GM12878 (cell line): ENCODE results near the gene RHPN2. TPM values are rescaled to one million over a fixed set of nuclear protein-coding genes. Genes with fewer than 3 reads are reported as not detected.

Experiments
- ATAC-seq: fragments of 200-7000 bp; cut with Tn5 transposase; 3 replicates; pipeline ENCODE4 v1.9.1; 2020; ENCODE audit warnings: mild to moderate bottlenecking, moderate library complexity
- BruUV-seq: library from RNA; stranded (reverse); fragments of 400-500 nt; replicated peaks from 2 replicates; lab custom pipeline; 2021; lab: Mats Ljungman, UMichigan
- CTCF ChIA-PET: fragments of 300-600 bp; sonication (Branson Sonifier 250); formaldehyde crosslinking; extraction: SDS; loops from one replicate; lab custom pipeline; 2021; ENCODE audit warnings: inconsistent platforms; lab: Yijun Ruan, JAX
- POLR2A ChIA-PET: fragments of 350-600 bp; formaldehyde crosslinking; extraction: SDS; loops from one replicate; lab custom pipeline; 2021; ENCODE audit warnings: inconsistent platforms; lab: Charles Lee
- RAD21 ChIA-PET: fragments of 300-600 bp; sonication (Branson Sonifier 250); formaldehyde crosslinking; loops from one replicate; lab custom pipeline; 2023; ENCODE audit warnings: antibody characterized with exemption; ENCODE audit not compliant: unreplicated experiment; lab: Charles Lee
- SMC1A ChIA-PET: fragments of 300-600 bp; sonication (Branson Sonifier 250); formaldehyde crosslinking; loops from one replicate; lab custom pipeline; 2023; ENCODE audit not compliant: unreplicated experiment, uncharacterized antibody; lab: Charles Lee
- DNase-seq: peaks from one replicate; pipeline ENCODE4 v3.0.0-alpha.2; 2011; ENCODE audit warnings: low read depth, low spot score
- FAIRE-seq: peaks from 3 replicates; lab custom pipeline; 2011; peaks lifted over from hg19 to GRCh38; lab: Jason Lieb, UNC
- H2AFZ ChIP-seq: 2 replicates; pipeline ENCODE4 v1.6.0; 2011; ENCODE audit warnings: low read depth, low read length, control low read depth; ENCODE audit not compliant: control insufficient read depth
- H3K27ac ChIP-seq: 2 replicates; pipeline ENCODE4 v1.5.1; 2011; ENCODE audit warnings: control low read depth; ENCODE audit not compliant: control insufficient read depth, insufficient read depth
- H3K27me3 ChIP-seq, 2 experiments: replicated peaks in 1 of 2; 2 replicates each; pipeline versions ENCODE4 v1.6.0 to v1.6.1; 2011; ENCODE audit warnings: low read length in 1 of 2; ENCODE audit not compliant: control insufficient read depth in 2 of 2, insufficient read depth in 2 of 2
- H3K36me3 ChIP-seq, 2 experiments: 2 replicates each; pipeline ENCODE4 v1.5.1; 2011; ENCODE audit warnings: low read length in 1 of 2; ENCODE audit not compliant: control insufficient read depth in 2 of 2, insufficient read depth in 2 of 2
- H3K4me1 ChIP-seq: 2 replicates; pipeline ENCODE4 v1.6.1; 2011; ENCODE audit warnings: mild to moderate bottlenecking, low read length, moderate library complexity, mixed read lengths; ENCODE audit not compliant: control insufficient read depth, insufficient read depth
- H3K4me2 ChIP-seq: 2 replicates; pipeline ENCODE4 v1.6.0; 2011; ENCODE audit warnings: control low read depth; ENCODE audit not compliant: control insufficient read depth, insufficient read depth
- H3K4me3 ChIP-seq: fragments of 200-600 bp; sonication (generic); 2 replicates; pipeline ENCODE4 v1.5.1; 2016
- H3K79me2 ChIP-seq: 2 replicates; pipeline ENCODE4 v1.6.0; 2011; ENCODE audit warnings: low read length; ENCODE audit not compliant: control insufficient read depth, insufficient read depth
- H3K9ac ChIP-seq: 2 replicates; pipeline ENCODE4 v1.8.0; 2011; ENCODE audit warnings: low read length, control low read depth, mixed read lengths; ENCODE audit not compliant: control insufficient read depth, insufficient read depth
- H3K9me3 ChIP-seq: replicated peaks from 3 replicates; pipeline ENCODE4 v1.5.1; 2011; ENCODE audit warnings: mild to moderate bottlenecking, low read length; ENCODE audit not compliant: control insufficient read depth, insufficient read depth
- H4K20me1 ChIP-seq: 2 replicates; pipeline ENCODE4 v1.6.0; 2011; ENCODE audit not compliant: control insufficient read depth, insufficient read depth
- BACH1 ChIP-seq: fragments of 450-650 bp; IDR thresholded peaks from 2 replicates; pipeline ENCODE4 v1.6.1; 2017; ENCODE audit warnings: mild to moderate bottlenecking, borderline replicate concordance
- CHD2 ChIP-seq: IDR thresholded peaks from 2 replicates; pipeline ENCODE4 v1.6.1; 2011; ENCODE audit warnings: low read depth, low read length, improper control_type of control experiment, borderline replicate concordance
- HCFC1 ChIP-seq: fragments of 150-350 bp; IDR thresholded peaks from 2 replicates; pipeline ENCODE4 v1.6.1; 2014; ENCODE audit warnings: low read length
- JUNB ChIP-seq: IDR thresholded peaks from 2 replicates; pipeline ENCODE4 v1.6.1; 2016; ENCODE audit warnings: antibody characterized with exemption, mild to moderate bottlenecking
- JUND ChIP-seq: IDR thresholded peaks from 2 replicates; pipeline ENCODE4 v1.6.1; 2012; ENCODE audit warnings: low read depth, mild to moderate bottlenecking, low read length, improper control_type of control experiment, moderate library complexity
- KLF5 ChIP-seq: fragments of 450-650 bp; IDR thresholded peaks from 2 replicates; pipeline ENCODE4 v1.6.1; 2014; ENCODE audit warnings: mild to moderate bottlenecking; ENCODE audit not compliant: partially characterized antibody
- LARP7 ChIP-seq: fragments of 450-650 bp; IDR thresholded peaks from 2 replicates; pipeline ENCODE4 v1.6.1; 2017; ENCODE audit warnings: mild to moderate bottlenecking
- MEF2B ChIP-seq: fragments of 450-650 bp; IDR thresholded peaks from 2 replicates; pipeline ENCODE4 v1.6.1; 2018; ENCODE audit warnings: mild to moderate bottlenecking, moderate library complexity; ENCODE audit not compliant: partially characterized antibody, poor library complexity, severe bottlenecking
- NFIC ChIP-seq: IDR thresholded peaks from 2 replicates; pipeline ENCODE4 v1.6.1; 2012; ENCODE audit warnings: low read depth, mild to moderate bottlenecking, inconsistent platforms, low read length, moderate library complexity
- RCOR1 ChIP-seq: conservative IDR thresholded peaks from 2 replicates; pipeline ENCODE4 v1.6.1; 2012; ENCODE audit warnings: low read depth, low read length, improper control_type of control experiment
- SMAD1 ChIP-seq: fragments of 450-650 bp; IDR thresholded peaks from 2 replicates; pipeline ENCODE4 v1.6.1; 2018; ENCODE audit warnings: mild to moderate bottlenecking, low read depth; ENCODE audit not compliant: partially characterized antibody
- SREBF2 ChIP-seq: IDR thresholded peaks from 2 replicates; pipeline ENCODE4 v1.6.1; 2012; ENCODE audit warnings: mild to moderate bottlenecking, low read length
- STAT3 ChIP-seq: IDR thresholded peaks from 2 replicates; pipeline ENCODE4 v1.6.1; 2011; ENCODE audit warnings: low read depth, low read length, improper control_type of control experiment
- TAF1 ChIP-seq: IDR thresholded peaks from 2 replicates; pipeline ENCODE4 v1.6.1; 2011; ENCODE audit warnings: mild to moderate bottlenecking, low read depth, low read length, borderline replicate concordance
- TARDBP ChIP-seq: IDR thresholded peaks from 2 replicates; pipeline ENCODE4 v1.6.1; 2016; ENCODE audit warnings: borderline replicate concordance
- ZNF217 ChIP-seq: fragments of 450-650 bp; IDR thresholded peaks from 2 replicates; pipeline ENCODE4 v1.6.1; 2017; ENCODE audit warnings: antibody characterized with exemption, mild to moderate bottlenecking
- ZSCAN29 ChIP-seq: fragments of 450-650 bp; IDR thresholded peaks from 2 replicates; pipeline ENCODE4 v1.6.1; 2017; ENCODE audit warnings: mild to moderate bottlenecking, moderate library complexity
- WGBS: methylation state at CpG from one replicate; pipeline ENCODE4 v1.1.6; 2016; ENCODE audit warnings: low lambda C conversion rate; ENCODE audit not compliant: insufficient replicate concordance, insufficient coverage; ENCODE audit errors: missing lambda C conversion rate; 5-methylcytosine and 5-hydroxymethylcytosine counted together
- in situ Hi-C: fragments of 300-500 bp; cut with MboI; formaldehyde crosslinking; loops from 9 replicates; pipeline ENCODE4 v1.14.3; 2018; ENCODE audit warnings: mixed read lengths
- intact Hi-C: fragments of 100-400 bp; cut with micrococcal nuclease; formaldehyde crosslinking; loops from one replicate; pipeline ENCODE4 v1.14.2; 2022; ENCODE audit not compliant: unreplicated experiment
- polyA plus RNA-seq, 11 experiments: library from polyadenylated mRNA; depleted of rRNA in 4 of 11; unstranded in 6 of 11; stranded (reverse) in 5 of 11; fragments of >200 nt; fragmentation: Nextera tagmentation in 4 of 11; fragmentation: Illumina TruSeq in 1 of 11; extraction: Ambion mirVana in 4 of 11; extraction: Trizol in 1 of 11; gene quantifications; 1 replicate in 1 of 11; 2 replicates in 10 of 11; pipeline versions ENCODE4 v1.2.1 to v1.2.3, GENCODE V29; 2011 to 2016; ENCODE audit warnings: inconsistent platforms in 2 of 11, missing spikeins in 2 of 11, low read depth in 1 of 11
- total RNA-seq, 4 experiments: library from RNA; depleted of rRNA in 3 of 4; stranded (reverse); fragments of >200 nt in 3 of 4; fragmentation: Illumina TruSeq in 1 of 4; extraction: Trizol in 1 of 4; gene quantifications; 2 replicates each; pipeline versions ENCODE4 v1.2.1 to v1.2.3, GENCODE V29; 2013 to 2021
- TF ChIP-seq, protein P1 (sequence below): IDR thresholded peaks from 2 replicates; pipeline ENCODE4 v1.6.1; 2011; ENCODE audit warnings: low read depth, low read length, improper control_type of control experiment, borderline replicate concordance
- TF ChIP-seq, protein P2 (sequence below): IDR thresholded peaks from 2 replicates; pipeline ENCODE4 v1.6.1; 2011; ENCODE audit warnings: borderline replicate concordance, low read depth, mild to moderate bottlenecking, moderate library complexity, mixed read lengths, low read length; ENCODE audit not compliant: insufficient read depth; ENCODE audit errors: extremely low read length

RHPN2 gene
- total and polyA plus RNA-seq, 10 of the 15 experiments (the other 5 are each of a cell fraction or from before 2014, with no cell fraction given), result 0.71 to 7.4 (median 3.7) TPM

DNA sequence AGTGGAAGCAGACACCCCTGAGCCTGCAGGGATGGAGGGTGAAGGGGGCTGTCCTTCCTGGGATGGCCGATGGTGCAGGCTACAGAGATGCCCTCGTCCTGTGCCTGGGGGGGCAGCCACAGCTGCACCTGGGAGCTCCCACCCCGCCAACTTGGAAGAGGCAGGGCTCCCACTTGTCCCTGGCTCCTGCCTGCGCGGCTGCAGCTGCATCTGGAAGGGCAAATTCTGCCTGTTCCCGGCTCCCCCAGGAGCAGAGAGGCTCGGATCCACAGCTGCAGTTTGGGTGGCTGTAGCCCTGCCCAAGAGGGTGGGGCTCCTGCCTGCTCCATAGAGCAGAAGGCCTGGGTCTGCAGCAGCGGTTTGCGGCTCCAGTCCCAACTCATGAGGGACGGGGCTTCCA is 95.1 kb downstream of the RHPN2 start:
- Histone ChIP-seq H3K4me1 (0 out of 2 replicates have a peak, but pooled peaks cover 3% of the 10 kb centered on the region), H4K20me1 (no peaks in the 10 kb centered on the region), H3K36me3 (peaks cover 0 to 2% of the 10 kb centered on the region in 2 experiments; a peak in 1 of 4 replicates), H2AFZ (no peak overlapping the region), H3K27me3 (no peaks in the 10 kb centered on the region), H3K27ac (no peak overlapping the region), H3K4me3 (no peak overlapping the region), H3K79me2 (peaks cover 10% of the 10 kb centered on the region), H3K9me3 (no peaks in the 10 kb centered on the region), H3K4me2 (no peak overlapping the region), H3K9ac (no peak overlapping the region)
- ATAC-seq, result no peak
- ChIA-PET RAD21 (no interaction called here), CTCF (no interaction called here), SMC1A (no interaction called here), POLR2A (interaction anchor here (0.5 kb wide), 1 partner anchor 171 kb away, joined by 4 read pairs; no protein-coding TSS in a partner anchor)
- no peak for FAIRE-seq
- TF ChIP-seq ZSCAN29 (no peak), NFIC (no peak), KLF5 (no peak)
- no peak for DNase-seq
- BruUV-seq, result no TSS peak
- 87% methylated on average over 10 of the region's 10 CpGs for WGBS
- intact Hi-C loops (no loop called here), in situ Hi-C loops (no loop called here)

DNA sequence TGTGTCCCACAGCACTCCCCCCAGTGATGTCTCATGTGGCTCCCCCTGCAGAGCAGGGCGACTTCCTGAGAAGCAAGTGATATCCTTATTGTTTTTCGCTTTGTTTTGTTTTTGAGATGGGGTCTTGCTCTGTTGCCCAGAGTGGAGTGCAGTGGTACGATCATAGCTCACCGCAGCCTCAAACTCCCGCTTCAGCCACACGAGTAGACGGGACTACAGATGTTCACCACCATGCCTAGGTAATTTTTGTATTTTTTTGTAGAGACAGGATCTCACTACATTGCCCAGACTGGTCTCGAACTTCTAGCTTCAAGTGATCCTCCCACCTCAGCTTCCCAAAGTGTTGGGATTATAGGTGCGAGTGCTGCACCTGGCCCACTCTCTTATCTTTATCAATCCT is 97.9 kb downstream of the RHPN2 start:
- Histone ChIP-seq H3K4me3 (no peak overlapping the region), H3K9ac (no peak overlapping the region), H3K4me2 (no peak overlapping the region), H3K79me2 (peaks cover 8% of the 10 kb centered on the region), H3K4me1 (0 out of 2 replicates have a peak, but pooled peaks cover 3% of the 10 kb centered on the region), H3K36me3 (no peaks in the 10 kb centered on the region), H3K27ac (no peak overlapping the region), H3K9me3 (no peaks in the 10 kb centered on the region)
- intact Hi-C loops, result no loop called here
- ATAC-seq, result no peak
- in situ Hi-C loops, result no loop called here
- FAIRE-seq, result no peak
- DNase-seq, result no peak
- 89% methylated on average over 9 of the region's 9 CpGs for WGBS
- SMC1A ChIA-PET, result no interaction called here
- TF ChIP-seq JUNB (no peak), BACH1 (no peak), HCFC1 (no peak), CHD2 (no peak), LARP7 (no peak), JUND (no peak), SREBF2 (no peak), RCOR1 (no peak), STAT3 (no peak), TAF1 (no peak), MEF2B (no peak), TARDBP (no peak), SMAD1 (no peak), ZNF217 (no peak)
- TF ChIP-seq, protein P1, sequence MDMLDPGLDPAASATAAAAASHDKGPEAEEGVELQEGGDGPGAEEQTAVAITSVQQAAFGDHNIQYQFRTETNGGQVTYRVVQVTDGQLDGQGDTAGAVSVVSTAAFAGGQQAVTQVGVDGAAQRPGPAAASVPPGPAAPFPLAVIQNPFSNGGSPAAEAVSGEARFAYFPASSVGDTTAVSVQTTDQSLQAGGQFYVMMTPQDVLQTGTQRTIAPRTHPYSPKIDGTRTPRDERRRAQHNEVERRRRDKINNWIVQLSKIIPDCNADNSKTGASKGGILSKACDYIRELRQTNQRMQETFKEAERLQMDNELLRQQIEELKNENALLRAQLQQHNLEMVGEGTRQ, result no peak
- TF ChIP-seq, protein P2, sequence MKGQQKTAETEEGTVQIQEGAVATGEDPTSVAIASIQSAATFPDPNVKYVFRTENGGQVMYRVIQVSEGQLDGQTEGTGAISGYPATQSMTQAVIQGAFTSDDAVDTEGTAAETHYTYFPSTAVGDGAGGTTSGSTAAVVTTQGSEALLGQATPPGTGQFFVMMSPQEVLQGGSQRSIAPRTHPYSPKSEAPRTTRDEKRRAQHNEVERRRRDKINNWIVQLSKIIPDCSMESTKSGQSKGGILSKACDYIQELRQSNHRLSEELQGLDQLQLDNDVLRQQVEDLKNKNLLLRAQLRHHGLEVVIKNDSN, result no peak
- TF ChIP-seq, all 136 proteins: peak for 0
- no peak overlapping the region for H2AFZ ChIP-seq
- ChIA-PET RAD21 (no interaction called here), CTCF (interaction anchor here (2.4 kb wide), 1 partner anchor 9 kb away, joined by 5 read pairs; no protein-coding TSS in a partner anchor), POLR2A (no interaction called here)
- no TSS peak for BruUV-seq
- H4K20me1 ChIP-seq, result no peaks in the 10 kb centered on the region
- no peaks in the 10 kb centered on the region for H3K27me3 ChIP-seq
